GM12892 (cell line): Measurements from ENCODE around the gene MAP3K5.

Experiments used
- POLR2A ChIP-seq: IDR thresholded peaks from 2 replicates; pipeline ENCODE4 v1.6.1; 2011; ENCODE audit warnings: low read depth, low read length, control low read depth
- POLR2AphosphoS5 ChIP-seq: IDR thresholded peaks from 2 replicates; pipeline ENCODE4 v1.6.1; 2011; ENCODE audit warnings: low read depth, low read length, control low read depth
- TAF1 ChIP-seq: IDR thresholded peaks from 2 replicates; pipeline ENCODE4 v1.6.1; 2011; ENCODE audit warnings: low read depth, mild to moderate bottlenecking, control low read depth, low read length, borderline replicate concordance

DNA sequence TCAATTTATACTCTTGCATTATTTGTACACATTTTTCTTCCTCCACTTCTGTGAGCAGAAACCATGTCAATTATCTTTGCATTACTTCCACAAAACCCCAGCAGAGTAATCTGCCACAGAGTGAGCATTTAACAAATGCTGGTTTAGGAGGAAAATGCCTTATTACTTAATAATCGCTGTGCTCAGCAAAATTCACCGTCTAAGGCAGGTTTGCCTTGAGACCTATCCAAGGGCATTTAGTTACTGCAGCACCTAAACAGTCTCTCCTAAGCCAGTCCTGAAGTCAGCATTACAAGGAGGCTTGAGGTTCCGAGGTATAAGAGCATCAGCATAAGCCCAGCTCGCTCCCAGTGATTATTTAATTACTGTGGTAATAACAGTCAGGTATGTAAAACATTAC, 270.4 kb downstream of the MAP3K5 start:
- no peak for TF ChIP-seq POLR2AphosphoS5
- no peak for TF ChIP-seq POLR2A
- no peak for TF ChIP-seq TAF1
